Uterus (tissue), 2 donors: ENCODE data around the gene NDUFB2.

Experiments
- POLR2A ChIP-seq, 2 donors: fragments of 450-650 bp; IDR thresholded peaks; one replicate each; pipeline ENCODE4 v1.6.1; 2016; ENCODE audit warnings: antibody characterized with exemption in 2 of 2, mild to moderate bottlenecking in 1 of 2, moderate library complexity in 1 of 2
- TF ChIP-seq, protein P1 (sequence below), 4 experiments: fragments of 200-600 bp in 2 of 4; fragments of 450-650 bp in 2 of 4; sonication (generic) in 2 of 4; IDR thresholded peaks; one replicate each; pipeline ENCODE4 v1.5.1; 2016 to 2019; ENCODE audit warnings: antibody characterized with exemption in 4 of 4, mild to moderate bottlenecking in 2 of 4, moderate library complexity in 1 of 4

DNA sequence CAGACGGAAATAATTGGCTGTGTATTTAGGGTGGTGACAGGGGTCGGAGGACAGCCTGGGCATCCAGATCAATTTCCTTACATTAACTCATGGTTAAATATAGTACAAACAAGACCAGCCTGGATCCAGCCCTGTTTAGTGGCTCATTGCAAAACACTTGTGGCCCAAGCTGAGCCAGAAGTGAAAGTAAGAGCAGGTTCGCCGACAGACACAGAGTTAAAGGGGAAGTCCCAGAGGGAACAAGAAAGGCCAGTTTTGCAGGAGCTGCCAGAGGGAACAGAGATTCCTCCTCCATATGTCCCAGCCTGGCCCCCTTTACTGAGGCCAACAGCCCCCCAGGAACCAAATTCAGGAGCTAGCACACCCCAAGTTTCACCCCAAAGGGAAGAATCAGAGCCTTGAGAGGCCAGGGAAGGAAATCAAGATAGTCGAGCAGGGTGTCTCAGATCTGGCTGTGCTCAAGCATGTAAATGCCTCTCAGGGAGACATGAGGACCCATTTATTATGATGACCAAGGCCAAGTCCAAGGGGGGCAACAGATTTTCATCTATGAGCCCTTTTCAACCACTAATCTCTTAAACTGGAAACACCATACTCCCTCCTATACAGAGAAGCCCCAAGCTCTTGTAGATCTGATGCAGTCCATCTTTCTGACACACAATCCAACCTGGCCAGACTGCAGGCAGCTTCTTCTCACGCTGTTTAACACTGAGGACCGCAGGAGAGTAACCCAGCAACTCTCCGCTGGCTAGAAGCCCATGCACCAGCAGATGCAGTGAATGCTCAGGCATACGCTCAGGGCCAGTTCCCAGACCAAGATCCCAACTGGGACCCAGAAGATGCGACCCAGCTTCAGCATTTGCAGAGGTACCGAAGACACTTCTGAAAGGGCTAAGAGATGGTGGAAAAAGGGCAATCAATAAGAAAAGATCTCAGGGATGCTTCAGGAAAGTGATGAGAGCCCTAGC lies 39.7 kb upstream of the NDUFB2 start:
- no peak for TF ChIP-seq POLR2A (IDR thresholded peaks at IDR 0.05)
- TF ChIP-seq, protein P1, sequence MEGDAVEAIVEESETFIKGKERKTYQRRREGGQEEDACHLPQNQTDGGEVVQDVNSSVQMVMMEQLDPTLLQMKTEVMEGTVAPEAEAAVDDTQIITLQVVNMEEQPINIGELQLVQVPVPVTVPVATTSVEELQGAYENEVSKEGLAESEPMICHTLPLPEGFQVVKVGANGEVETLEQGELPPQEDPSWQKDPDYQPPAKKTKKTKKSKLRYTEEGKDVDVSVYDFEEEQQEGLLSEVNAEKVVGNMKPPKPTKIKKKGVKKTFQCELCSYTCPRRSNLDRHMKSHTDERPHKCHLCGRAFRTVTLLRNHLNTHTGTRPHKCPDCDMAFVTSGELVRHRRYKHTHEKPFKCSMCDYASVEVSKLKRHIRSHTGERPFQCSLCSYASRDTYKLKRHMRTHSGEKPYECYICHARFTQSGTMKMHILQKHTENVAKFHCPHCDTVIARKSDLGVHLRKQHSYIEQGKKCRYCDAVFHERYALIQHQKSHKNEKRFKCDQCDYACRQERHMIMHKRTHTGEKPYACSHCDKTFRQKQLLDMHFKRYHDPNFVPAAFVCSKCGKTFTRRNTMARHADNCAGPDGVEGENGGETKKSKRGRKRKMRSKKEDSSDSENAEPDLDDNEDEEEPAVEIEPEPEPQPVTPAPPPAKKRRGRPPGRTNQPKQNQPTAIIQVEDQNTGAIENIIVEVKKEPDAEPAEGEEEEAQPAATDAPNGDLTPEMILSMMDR (IDR thresholded peaks at IDR 0.05): no peak
